ENCODE measurements around the gene BBS5.

DNA sequence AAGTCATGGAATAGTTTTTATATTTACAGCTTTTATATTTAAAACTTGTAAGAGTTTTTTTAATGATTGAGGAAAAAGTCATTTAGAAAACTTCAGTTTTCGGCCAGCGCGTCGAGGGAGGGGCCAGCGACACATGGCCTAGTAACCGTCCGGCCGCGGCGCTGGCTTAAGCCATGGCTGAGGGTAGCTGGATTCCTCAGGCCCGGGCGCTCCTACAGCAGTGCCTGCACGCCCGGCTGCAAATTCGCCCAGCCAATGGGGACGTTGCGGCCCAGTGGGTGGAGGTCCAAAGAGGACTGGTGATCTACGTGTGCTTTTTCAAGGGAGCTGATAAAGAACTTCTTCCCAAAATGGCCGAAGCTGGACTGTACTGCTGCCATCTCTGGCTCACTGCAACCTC, 25.4 kb downstream of the BBS5 start:
- TF ChIP-seq CEBPB (IDR thresholded peaks at IDR 0.05), result no peak
- no peak for TF ChIP-seq ZBTB7A (IDR thresholded peaks at IDR 0.05; ENCODE audit: low read depth)

Data from Ishikawa (cell line).